ENCODE results near the gene MPPED1.

MPPED1 gene

DNA sequence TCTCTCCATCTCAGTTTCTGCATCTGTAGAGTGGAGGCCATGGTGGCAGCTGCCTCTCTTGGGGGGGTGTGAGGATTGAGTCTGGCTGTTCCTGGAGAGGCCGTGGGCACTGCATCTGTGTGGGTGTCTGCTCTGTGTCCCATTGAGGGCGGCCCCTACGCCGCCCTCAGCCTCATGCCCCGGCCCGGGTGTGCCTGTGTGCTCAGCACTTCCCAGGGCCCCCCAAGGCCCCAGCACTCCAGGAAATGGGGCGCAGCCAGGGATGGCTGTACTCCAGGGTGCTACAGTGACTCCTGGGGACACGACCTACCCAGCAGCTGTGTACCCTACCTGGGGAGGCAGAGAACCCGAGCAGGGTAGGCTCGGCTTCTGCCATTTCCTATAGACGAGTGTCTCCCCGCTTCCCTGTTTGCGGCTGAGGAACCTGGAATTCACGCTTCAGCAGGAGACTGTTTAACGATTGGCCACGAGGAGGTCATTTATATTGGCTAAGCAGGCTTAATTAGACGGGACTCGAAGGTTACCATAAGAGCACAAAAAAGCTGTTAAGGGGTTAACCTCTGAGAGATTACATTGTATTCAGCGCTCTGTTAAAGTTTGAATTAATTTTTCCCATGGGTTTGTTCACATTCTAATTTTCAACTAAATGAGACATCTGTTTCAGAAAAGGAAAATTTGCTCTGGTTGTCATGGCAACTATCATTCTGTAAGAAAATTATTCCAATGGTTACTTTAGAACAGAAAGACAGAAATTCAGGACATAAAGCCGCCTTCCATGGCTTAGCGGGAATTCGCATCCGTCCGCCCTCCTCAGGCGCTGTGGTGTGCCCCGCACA, 76.4 kb downstream of the MPPED1 start:
- no peaks in the 10 kb centered on the region for H3K4me1 ChIP-seq (ENCODE audit: insufficient read depth, low read length)
- no peak overlapping the region for H3K9ac ChIP-seq (ENCODE audit: low read depth, low read length)
- H3K4me3 ChIP-seq (ENCODE audit: low read length) = no peak overlapping the region
- no peaks in the 10 kb centered on the region for H3K36me3 ChIP-seq (ENCODE audit: insufficient read depth, low read depth, low read length)
- H3K9me3 ChIP-seq (ENCODE audit: insufficient read depth, low read depth, low read length) = no peaks in the 10 kb centered on the region; the same call in 1 of the 2 replicates
- H3K27me3 ChIP-seq (ENCODE audit: insufficient read depth, low read length) = no peaks in the 10 kb centered on the region
- no peak overlapping the region for H3K27ac ChIP-seq (ENCODE audit: low read length)

DNA sequence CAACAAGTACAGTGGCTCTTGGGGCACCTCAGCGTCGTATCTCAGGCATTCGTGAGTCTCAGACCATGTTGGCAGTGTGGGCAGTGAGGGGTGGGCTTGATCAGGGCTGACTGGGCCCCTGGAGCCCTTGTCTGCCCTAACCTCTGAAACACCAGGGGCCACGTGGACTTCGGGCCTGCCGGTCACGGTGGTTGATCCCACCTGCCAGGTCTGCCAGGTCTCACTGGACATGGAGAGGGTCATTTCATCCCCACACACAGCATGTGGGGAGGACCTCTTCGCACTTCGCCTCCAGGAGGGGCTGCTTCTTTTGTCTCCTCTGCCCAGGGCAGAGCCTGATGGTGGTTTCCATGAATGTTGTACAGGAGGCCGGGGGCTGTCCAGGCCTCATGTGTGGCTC, 77.1 kb downstream of the MPPED1 start:
- H3K27me3 ChIP-seq (ENCODE audit: insufficient read depth, low read length) = no peaks in the 10 kb centered on the region
- H3K36me3 ChIP-seq (ENCODE audit: insufficient read depth, low read depth, low read length) = no peaks in the 10 kb centered on the region
- H3K9me3 ChIP-seq (ENCODE audit: insufficient read depth, low read depth, low read length) = no peaks in the 10 kb centered on the region; the same call in 1 of the 2 replicates
- no peak overlapping the region for H3K27ac ChIP-seq (ENCODE audit: low read length)
- no peaks in the 10 kb centered on the region for H3K4me1 ChIP-seq (ENCODE audit: insufficient read depth, low read length)
- H3K9ac ChIP-seq (ENCODE audit: low read depth, low read length) = no peak overlapping the region
- H3K4me3 ChIP-seq (ENCODE audit: low read length) = no peak overlapping the region

DNA sequence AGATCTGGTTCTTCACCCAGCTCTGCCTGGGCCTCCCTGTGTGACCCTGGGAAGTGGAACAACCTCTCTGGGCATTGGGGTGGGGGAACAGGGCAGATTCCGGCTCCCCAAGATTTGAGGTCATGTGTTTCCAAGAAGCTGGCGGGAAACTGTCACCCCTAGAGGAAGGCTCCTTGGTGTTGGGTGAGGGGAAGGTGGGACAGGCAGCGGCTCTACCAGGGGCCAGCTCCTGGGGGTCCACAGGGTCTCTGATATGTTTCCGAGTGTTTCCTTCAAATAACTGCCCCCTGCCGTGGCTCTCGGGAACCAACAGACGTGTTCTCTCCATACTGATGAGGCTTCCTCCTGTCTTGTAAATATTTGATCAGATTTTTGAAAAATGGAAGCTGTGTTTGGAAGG, 78.5 kb downstream of the MPPED1 start:
- Histone ChIP-seq H3K27ac (ENCODE audit: low read length) (no peak overlapping the region), H3K9me3 (ENCODE audit: insufficient read depth, low read depth, low read length) (peaks cover 5% of the 10 kb centered on the region), H3K9ac (ENCODE audit: low read depth, low read length) (no peak overlapping the region), H3K4me1 (ENCODE audit: insufficient read depth, low read length) (no peaks in the 10 kb centered on the region), H3K36me3 (ENCODE audit: insufficient read depth, low read depth, low read length) (no peaks in the 10 kb centered on the region), H3K27me3 (ENCODE audit: insufficient read depth, low read length) (no peaks in the 10 kb centered on the region), H3K4me3 (ENCODE audit: low read length) (no peak overlapping the region)

DNA sequence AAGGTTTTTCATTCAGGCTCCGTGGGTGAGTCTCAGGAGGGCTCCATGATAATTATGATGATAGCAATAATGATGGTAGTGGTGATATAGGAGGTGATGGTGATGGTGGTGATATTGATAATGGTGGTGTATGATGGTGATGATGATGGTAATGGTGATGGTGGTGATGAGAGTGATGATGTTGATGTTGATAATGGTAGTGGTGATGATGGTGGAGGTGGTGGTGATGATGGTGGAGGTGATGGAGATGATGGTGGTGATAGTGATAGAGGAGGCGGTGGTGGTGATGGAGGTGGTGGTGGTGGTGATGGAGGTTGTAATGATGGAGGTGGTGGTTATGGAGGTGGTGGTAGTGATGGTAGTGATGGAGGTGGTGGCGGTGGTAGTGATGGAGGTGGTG, 79.4 kb downstream of the MPPED1 start:
- H3K27me3 ChIP-seq (ENCODE audit: insufficient read depth, low read length) = no peaks in the 10 kb centered on the region
- no peak overlapping the region for H3K4me3 ChIP-seq (ENCODE audit: low read length)
- H3K9ac ChIP-seq (ENCODE audit: low read depth, low read length) = no peak overlapping the region
- no peaks in the 10 kb centered on the region for H3K36me3 ChIP-seq (ENCODE audit: insufficient read depth, low read depth, low read length)
- no peaks in the 10 kb centered on the region for H3K4me1 ChIP-seq (ENCODE audit: insufficient read depth, low read length)
- H3K27ac ChIP-seq (ENCODE audit: low read length) = no peak overlapping the region
- peaks cover 5% of the 10 kb centered on the region for H3K9me3 ChIP-seq (ENCODE audit: insufficient read depth, low read depth, low read length)

DNA sequence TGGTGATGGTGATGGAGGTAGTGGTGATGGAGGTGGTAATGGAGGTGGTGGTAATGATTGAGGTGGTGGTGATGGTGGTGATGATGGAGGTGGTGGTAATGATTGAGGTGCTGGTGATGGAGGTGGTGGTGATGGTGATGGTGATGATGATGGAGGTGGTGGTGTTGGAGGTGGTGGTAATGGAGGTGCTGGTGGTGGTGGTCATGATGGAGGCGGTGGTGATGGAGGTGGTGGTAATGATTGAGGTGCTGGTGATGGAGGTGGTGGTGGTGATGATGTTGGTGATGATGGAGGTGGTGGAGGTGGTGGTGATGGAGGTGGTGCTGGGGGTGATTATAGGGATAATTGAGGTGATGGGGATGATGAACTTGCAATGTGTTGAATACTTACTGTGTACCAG, 79.9 kb downstream of the MPPED1 start:
- Histone ChIP-seq H3K4me1 (ENCODE audit: insufficient read depth, low read length) (no peaks in the 10 kb centered on the region), H3K27me3 (ENCODE audit: insufficient read depth, low read length) (no peaks in the 10 kb centered on the region), H3K9ac (ENCODE audit: low read depth, low read length) (no peak overlapping the region), H3K9me3 (ENCODE audit: insufficient read depth, low read depth, low read length) (peaks cover 5% of the 10 kb centered on the region), H3K27ac (ENCODE audit: low read length) (no peak overlapping the region), H3K36me3 (ENCODE audit: insufficient read depth, low read depth, low read length) (no peaks in the 10 kb centered on the region), H3K4me3 (ENCODE audit: low read length) (no peak overlapping the region)

DNA sequence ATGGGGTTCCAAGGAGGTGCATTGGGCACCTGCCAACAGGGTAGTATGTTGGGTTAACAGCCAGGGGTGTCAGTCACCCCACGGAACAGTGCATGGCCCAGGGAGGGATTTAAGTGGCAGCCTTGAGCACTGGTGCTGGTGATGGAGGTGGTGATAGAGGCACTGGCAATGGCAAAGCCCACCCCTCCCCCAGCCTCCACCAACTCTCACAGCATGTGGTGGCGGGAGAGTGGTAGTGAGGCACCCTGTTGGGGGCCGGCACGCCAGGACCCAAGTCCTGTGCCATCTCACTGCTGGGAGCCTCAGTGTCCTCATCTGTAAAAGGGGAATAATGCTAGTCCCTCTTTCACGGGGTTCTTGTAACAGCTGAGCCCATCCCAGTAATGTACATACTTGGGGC, 81.5 kb downstream of the MPPED1 start:
- no peak overlapping the region for H3K27ac ChIP-seq (ENCODE audit: low read length)
- no peak overlapping the region for H3K4me3 ChIP-seq (ENCODE audit: low read length)
- no peak overlapping the region for H3K9ac ChIP-seq (ENCODE audit: low read depth, low read length)
- H3K27me3 ChIP-seq (ENCODE audit: insufficient read depth, low read length) = no peaks in the 10 kb centered on the region
- peaks cover 13% of the 10 kb centered on the region for H3K9me3 ChIP-seq (ENCODE audit: insufficient read depth, low read depth, low read length)
- H3K36me3 ChIP-seq (ENCODE audit: insufficient read depth, low read depth, low read length) = no peaks in the 10 kb centered on the region
- no peaks in the 10 kb centered on the region for H3K4me1 ChIP-seq (ENCODE audit: insufficient read depth, low read length)

DNA sequence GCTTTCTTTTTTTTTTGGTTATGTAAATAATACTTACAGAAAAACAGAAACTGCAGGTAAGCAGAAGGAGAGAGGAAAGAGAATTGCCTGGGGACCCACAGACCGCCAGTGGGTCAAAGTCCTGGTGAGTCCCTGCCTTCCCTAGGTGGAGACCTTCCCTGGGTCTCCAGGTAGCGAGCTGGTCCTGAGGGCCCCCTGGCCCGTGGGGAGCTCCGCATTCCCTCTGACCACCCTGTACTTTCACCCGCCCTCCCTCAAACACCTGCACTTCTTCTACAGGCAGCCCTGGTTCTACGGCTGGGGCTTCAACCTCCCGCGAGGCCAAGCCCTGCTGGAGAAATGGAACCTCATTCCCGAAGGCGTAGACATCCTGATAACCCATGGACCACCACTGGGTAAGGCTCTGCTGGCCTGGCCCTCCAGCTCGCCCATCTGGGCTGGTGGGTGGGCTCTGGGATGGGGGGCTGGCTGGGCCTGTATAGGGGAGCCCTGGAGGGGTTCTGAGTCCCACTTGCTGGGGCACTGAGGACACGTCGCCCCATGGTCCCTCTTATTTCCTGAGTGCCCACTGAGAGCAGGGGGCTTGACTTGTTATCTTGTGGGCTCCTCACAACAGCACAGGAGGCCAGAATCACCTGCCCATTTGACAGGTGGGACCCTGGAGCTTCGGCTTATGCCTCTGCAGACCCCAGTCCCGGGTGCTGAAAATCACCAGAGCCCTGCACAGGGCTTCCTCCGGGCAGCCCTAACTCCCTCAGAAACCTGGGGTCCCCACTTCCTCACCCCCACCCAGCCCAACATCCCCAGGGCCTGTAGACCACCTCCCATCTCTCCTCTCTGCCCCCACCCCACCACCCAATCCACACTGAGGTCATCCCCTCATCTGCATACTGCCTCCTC, 86.4 kb downstream of the MPPED1 start:
- Histone ChIP-seq H3K4me1 (ENCODE audit: insufficient read depth, low read length) (no peaks in the 10 kb centered on the region), H3K27me3 (ENCODE audit: insufficient read depth, low read length) (no peaks in the 10 kb centered on the region), H3K27ac (ENCODE audit: low read length) (no peak overlapping the region), H3K4me3 (ENCODE audit: low read length) (no peak overlapping the region), H3K36me3 (ENCODE audit: insufficient read depth, low read depth, low read length) (no peaks in the 10 kb centered on the region), H3K9me3 (ENCODE audit: insufficient read depth, low read depth, low read length) (peaks cover 23% of the 10 kb centered on the region), H3K9ac (ENCODE audit: low read depth, low read length) (no peak overlapping the region)

DNA sequence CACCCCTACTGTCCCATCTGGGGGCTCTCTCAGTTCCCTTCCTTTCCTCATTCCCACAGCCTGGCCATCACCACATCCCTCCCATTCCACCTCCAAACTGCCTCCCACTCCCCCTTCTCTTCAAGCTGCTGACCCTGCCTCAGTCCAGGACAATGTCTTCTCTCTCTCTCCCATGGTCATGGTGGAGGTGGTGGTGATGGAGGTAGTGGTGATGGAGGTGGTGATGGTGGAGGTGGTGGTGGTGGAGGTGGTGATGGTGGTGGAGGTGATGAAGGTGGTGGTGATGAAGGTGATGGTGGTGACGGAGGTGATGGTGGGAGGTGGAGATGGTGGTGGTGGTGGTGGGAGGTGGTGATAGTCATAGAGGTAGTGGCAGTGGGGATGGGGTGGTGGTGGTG, 87.0 kb downstream of the MPPED1 start:
- Histone ChIP-seq H3K36me3 (ENCODE audit: insufficient read depth, low read depth, low read length) (no peaks in the 10 kb centered on the region), H3K9ac (ENCODE audit: low read depth, low read length) (no peak overlapping the region), H3K4me3 (ENCODE audit: low read length) (no peak overlapping the region), H3K4me1 (ENCODE audit: insufficient read depth, low read length) (no peaks in the 10 kb centered on the region), H3K27me3 (ENCODE audit: insufficient read depth, low read length) (no peaks in the 10 kb centered on the region), H3K27ac (ENCODE audit: low read length) (no peak overlapping the region), H3K9me3 (ENCODE audit: insufficient read depth, low read depth, low read length) (peaks cover 23% of the 10 kb centered on the region)

DNA sequence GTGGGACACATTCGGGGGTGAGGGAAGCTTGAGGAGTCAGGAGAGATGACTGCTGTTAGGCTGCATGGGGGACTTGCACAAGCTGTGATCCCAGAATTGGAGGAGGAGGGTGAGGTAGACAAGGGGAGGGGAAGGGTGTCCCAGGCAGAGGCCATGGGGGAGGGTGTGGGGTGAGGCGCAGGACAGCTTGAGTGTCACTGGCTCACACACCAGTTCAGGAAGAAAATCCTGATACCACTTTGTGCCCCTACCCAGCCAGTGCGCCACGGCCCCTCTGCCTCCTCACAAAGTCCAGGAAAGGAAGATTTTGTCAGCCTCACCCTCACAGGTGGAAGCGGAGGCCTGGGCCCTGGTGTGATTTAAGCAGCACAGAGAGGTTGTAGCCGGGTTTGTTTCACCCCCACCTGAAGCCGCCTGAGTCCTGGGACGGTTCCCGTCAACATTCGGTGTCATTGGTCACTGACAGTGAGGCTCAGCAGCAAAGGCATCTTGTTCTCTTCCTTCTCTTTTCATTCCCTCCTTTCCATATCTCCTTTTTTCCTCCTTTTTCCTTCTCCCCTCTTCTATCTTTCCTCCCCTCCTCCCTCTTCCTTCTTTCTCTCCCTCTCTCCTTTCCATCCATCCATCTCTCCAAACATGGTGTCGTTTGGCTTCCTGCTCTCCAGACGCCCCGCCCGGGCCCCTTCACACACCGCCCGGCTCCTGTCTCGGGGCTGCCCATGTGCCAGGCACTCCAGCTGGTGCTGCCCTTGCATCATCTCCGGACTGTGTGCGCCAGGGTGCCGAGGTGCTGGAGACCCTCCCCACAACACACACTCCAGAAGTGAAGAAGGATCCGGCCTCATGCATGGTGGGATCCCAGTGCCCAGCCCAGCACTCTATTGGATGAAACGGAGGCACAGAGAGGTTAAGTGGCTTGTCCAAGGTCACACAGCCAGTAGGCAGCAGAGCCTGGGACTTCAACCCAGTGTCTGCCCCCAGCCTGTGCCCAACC, 89.3 kb downstream of the MPPED1 start:
- Histone ChIP-seq H3K4me1 (ENCODE audit: insufficient read depth, low read length) (no peaks in the 10 kb centered on the region), H3K9me3 (ENCODE audit: insufficient read depth, low read depth, low read length) (peaks cover 18% of the 10 kb centered on the region), H3K9ac (ENCODE audit: low read depth, low read length) (no peak overlapping the region), H3K4me3 (ENCODE audit: low read length) (no peak overlapping the region), H3K36me3 (ENCODE audit: insufficient read depth, low read depth, low read length) (no peaks in the 10 kb centered on the region), H3K27ac (ENCODE audit: low read length) (no peak overlapping the region), H3K27me3 (ENCODE audit: insufficient read depth, low read length) (no peaks in the 10 kb centered on the region)

DNA sequence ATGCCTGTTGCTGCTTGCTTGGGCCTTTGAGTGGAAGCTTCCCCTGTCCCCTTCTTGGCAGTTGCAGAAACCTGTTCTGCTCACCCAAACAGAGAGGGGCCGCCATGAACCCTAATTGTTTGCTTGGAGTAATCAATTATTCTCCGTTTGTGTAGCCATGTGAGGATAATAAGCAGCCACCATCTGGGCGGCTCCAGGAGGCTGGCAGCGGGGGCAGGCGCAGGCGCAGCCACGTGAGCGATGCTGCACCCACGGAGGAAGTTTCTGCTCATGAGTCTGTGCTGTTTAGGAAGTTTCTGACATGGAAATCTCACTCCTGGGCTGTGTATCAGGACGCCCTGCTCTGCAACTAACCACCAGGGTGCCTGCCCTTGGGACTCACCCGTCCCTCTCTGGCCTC, 90.1 kb downstream of the MPPED1 start:
- no peaks in the 10 kb centered on the region for H3K36me3 ChIP-seq (ENCODE audit: insufficient read depth, low read depth, low read length)
- H3K27ac ChIP-seq (ENCODE audit: low read length) = no peak overlapping the region
- no peaks in the 10 kb centered on the region for H3K27me3 ChIP-seq (ENCODE audit: insufficient read depth, low read length)
- H3K4me3 ChIP-seq (ENCODE audit: low read length) = no peak overlapping the region
- H3K9ac ChIP-seq (ENCODE audit: low read depth, low read length) = no peak overlapping the region
- peaks cover 18% of the 10 kb centered on the region for H3K9me3 ChIP-seq (ENCODE audit: insufficient read depth, low read depth, low read length)
- H3K4me1 ChIP-seq (ENCODE audit: insufficient read depth, low read length) = no peaks in the 10 kb centered on the region

DNA sequence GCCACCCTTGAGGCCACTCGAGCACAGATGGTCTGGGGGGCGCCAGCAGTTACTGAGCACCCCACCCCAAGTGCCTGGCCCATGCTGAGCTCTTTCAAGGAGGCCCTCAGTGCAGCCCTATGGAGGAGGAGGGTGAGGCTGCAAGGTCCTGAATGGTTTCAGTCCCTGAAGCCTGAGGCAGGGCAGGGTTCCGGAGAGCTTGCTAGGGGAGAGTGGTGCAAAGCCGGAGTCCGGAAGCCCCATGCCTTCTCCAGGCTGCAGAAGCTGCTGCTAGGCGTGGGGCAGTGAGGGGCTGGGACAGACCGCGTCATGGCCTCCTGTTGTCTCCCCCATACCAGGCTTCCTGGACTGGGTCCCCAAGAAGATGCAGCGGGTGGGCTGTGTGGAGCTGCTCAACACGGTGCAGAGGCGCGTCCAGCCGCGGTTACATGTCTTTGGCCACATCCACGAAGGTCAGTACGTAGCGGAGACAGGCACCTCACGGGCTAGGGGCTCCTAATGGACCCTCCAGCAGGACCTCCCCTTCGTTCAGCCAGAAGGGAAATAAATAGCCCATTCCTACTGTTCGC, 90.6 kb downstream of the MPPED1 start:
- no peak overlapping the region for H3K9ac ChIP-seq (ENCODE audit: low read depth, low read length)
- peaks cover 13% of the 10 kb centered on the region for H3K9me3 ChIP-seq (ENCODE audit: insufficient read depth, low read depth, low read length)
- no peaks in the 10 kb centered on the region for H3K4me1 ChIP-seq (ENCODE audit: insufficient read depth, low read length)
- H3K27ac ChIP-seq (ENCODE audit: low read length) = no peak overlapping the region
- H3K36me3 ChIP-seq (ENCODE audit: insufficient read depth, low read depth, low read length) = no peaks in the 10 kb centered on the region
- H3K27me3 ChIP-seq (ENCODE audit: insufficient read depth, low read length) = no peaks in the 10 kb centered on the region
- no peak overlapping the region for H3K4me3 ChIP-seq (ENCODE audit: low read length)

Measured in iPS-20b (cell line).